Endothelial cell of umbilical vein (primary cell): Measurements from ENCODE around the gene BMPER. TPM values are rescaled to one million over a fixed set of nuclear protein-coding genes. Genes with fewer than 3 reads are reported as not detected.
A peak's percentile ranks its signal among the peaks of the same experiment; 100 is the strongest.

Experiments used
- BruUV-seq: library from RNA; stranded (reverse); fragments of 400-500 nt; replicated peaks from 2 replicates; lab custom pipeline; 2021; lab: Mats Ljungman, UMichigan
- CTCF ChIA-PET: fragments of 300-600, 350-600 bp; sonication (Branson Sonifier 250); formaldehyde crosslinking; loops from one replicate; lab custom pipeline; 2021; ENCODE audit warnings: antibody characterized with exemption, inconsistent platforms; lab: Charles Lee
- POLR2A ChIA-PET: fragments of 300-600, 350-600 bp; sonication (Branson Sonifier 250); formaldehyde crosslinking; loops from one replicate; lab custom pipeline; 2021; ENCODE audit warnings: antibody characterized with exemption, inconsistent platforms; lab: Charles Lee
- DNase-seq: peaks from one replicate; pipeline ENCODE4 v3.0.0-alpha.2; 2011; ENCODE audit warnings: low read depth, low spot score
- FAIRE-seq: peaks from 2 replicates; lab custom pipeline; 2011; peaks lifted over from hg19 to GRCh38; lab: Jason Lieb, UNC
- H2AFZ ChIP-seq: 2 replicates; pipeline ENCODE4 v1.6.0; 2012; ENCODE audit warnings: low read depth, low read length, control low read depth, inconsistent platforms
- H3K27ac ChIP-seq: 2 replicates; pipeline ENCODE4 v1.5.1; 2011; ENCODE audit warnings: low read depth, mild to moderate bottlenecking, control low read depth, low read length, moderate library complexity; ENCODE audit not compliant: insufficient read depth
- H3K27me3 ChIP-seq, 2 experiments: 2 replicates each; pipeline versions ENCODE4 v1.6.0 to v1.6.1; 2011; ENCODE audit warnings: low read length in 2 of 2, mixed read lengths in 1 of 2; ENCODE audit not compliant: control insufficient read depth in 2 of 2, insufficient read depth in 2 of 2
- H3K36me3 ChIP-seq, 2 experiments: 2 replicates in 1 of 2; 3 replicates in 1 of 2; pipeline ENCODE4 v1.5.1; 2011; ENCODE audit warnings: low read length in 2 of 2, mild to moderate bottlenecking in 1 of 2, moderate library complexity in 1 of 2; ENCODE audit not compliant: control insufficient read depth in 2 of 2, insufficient read depth in 2 of 2; ENCODE audit errors: extremely low read depth in 1 of 2
- H3K4me1 ChIP-seq: 3 replicates; pipeline ENCODE4 v1.5.1; 2011; ENCODE audit warnings: mild to moderate bottlenecking, low read length; ENCODE audit not compliant: control insufficient read depth, insufficient read depth; ENCODE audit errors: extremely low read depth
- H3K4me2 ChIP-seq: 2 replicates; pipeline ENCODE4 v1.6.1; 2011; ENCODE audit warnings: low read length, control low read depth, mixed read lengths; ENCODE audit not compliant: insufficient read depth
- H3K4me3 ChIP-seq, 3 experiments: fragments of 200-600 bp in 1 of 3; sonication (generic), shearing (Covaris generic) in 1 of 3; replicated peaks in 1 of 3; 2 replicates each; pipeline ENCODE4 v1.5.1; 2011 to 2016; ENCODE audit warnings: control low read depth in 3 of 3, low read length in 3 of 3, mild to moderate bottlenecking in 2 of 3, inconsistent platforms in 1 of 3, low read depth in 1 of 3, moderate library complexity in 1 of 3; ENCODE audit not compliant: insufficient read depth in 1 of 3
- H3K79me2 ChIP-seq: 2 replicates; pipeline ENCODE4 v1.6.0; 2012; ENCODE audit warnings: low read length, inconsistent platforms; ENCODE audit not compliant: control insufficient read depth, insufficient read depth
- H3K9ac ChIP-seq: replicated peaks from 2 replicates; pipeline ENCODE3; 2011; ENCODE audit warnings: low read length, control low read depth; ENCODE audit not compliant: insufficient read depth; ENCODE audit errors: extremely low read depth
- H3K9me1 ChIP-seq: replicated peaks from 3 replicates; pipeline ENCODE4 v1.6.0; 2011; ENCODE audit warnings: mild to moderate bottlenecking, low read length; ENCODE audit not compliant: control insufficient read depth, insufficient read depth; ENCODE audit errors: extremely low read depth
- H3K9me3 ChIP-seq: replicated peaks from 2 replicates; pipeline ENCODE4 v1.5.1; 2012; ENCODE audit warnings: low read length, inconsistent platforms; ENCODE audit not compliant: control insufficient read depth, insufficient read depth
- H4K20me1 ChIP-seq: replicated peaks from 2 replicates; pipeline ENCODE3; 2011; ENCODE audit warnings: mild to moderate bottlenecking, low read length; ENCODE audit not compliant: control insufficient read depth, insufficient read depth; ENCODE audit errors: extremely low read depth
- EZH2 ChIP-seq: IDR thresholded peaks from 2 replicates; pipeline ENCODE4 v1.6.1; 2012; ENCODE audit warnings: borderline replicate concordance, low read depth, mild to moderate bottlenecking, moderate library complexity, low read length, inconsistent platforms; ENCODE audit not compliant: severe bottlenecking
- FOS ChIP-seq: IDR thresholded peaks from 2 replicates; pipeline ENCODE4 v1.6.1; 2011; ENCODE audit warnings: mild to moderate bottlenecking, low read length, moderate library complexity, borderline replicate concordance; ENCODE audit not compliant: insufficient read depth
- GATA2 ChIP-seq: IDR thresholded peaks from 2 replicates; pipeline ENCODE4 v1.7.0; 2011; ENCODE audit warnings: low read depth, mild to moderate bottlenecking, moderate library complexity, mixed read lengths, low read length; ENCODE audit not compliant: insufficient read length, insufficient read depth
- JUN ChIP-seq: IDR thresholded peaks from 2 replicates; pipeline ENCODE4 v1.6.1; 2011; ENCODE audit warnings: borderline replicate concordance, low read depth; ENCODE audit not compliant: insufficient read length, insufficient read depth
- MYC ChIP-seq: IDR thresholded peaks from one replicate; pipeline ENCODE4 v1.6.1; 2011; ENCODE audit warnings: mild to moderate bottlenecking, low read depth, low read length
- POLR2A ChIP-seq: IDR thresholded peaks from 2 replicates; pipeline ENCODE4 v1.6.1; 2012; ENCODE audit warnings: low read depth, mild to moderate bottlenecking, control low read depth, low read length
- POLR2AphosphoS5 ChIP-seq: IDR thresholded peaks from 2 replicates; pipeline ENCODE4 v1.6.1; 2012; ENCODE audit warnings: low read depth, mild to moderate bottlenecking, control low read depth, low read length, moderate library complexity; ENCODE audit not compliant: insufficient read depth
- dilution Hi-C: fragments of 300-500 bp; cut with MboI; formaldehyde crosslinking; loops from one replicate; pipeline ENCODE4 v1.15.0; 2019; ENCODE audit warnings: low sequenced_read_pairs; ENCODE audit not compliant: extremely low pct_ligation_motif_present
- intact Hi-C: fragments of 100-400 bp; cut with micrococcal nuclease; formaldehyde crosslinking; loops from one replicate; pipeline ENCODE4 v1.10.0; 2022
- polyA plus RNA-seq, 4 experiments: library from polyadenylated mRNA; depleted of rRNA in 3 of 4; stranded (reverse) in 3 of 4; unstranded in 1 of 4; fragments of >200 nt; gene quantifications; 2 replicates each; pipeline versions ENCODE4 v1.2.1 to v1.2.3, GENCODE V29; 2011 to 2012; ENCODE audit warnings: missing spikeins in 1 of 4
- total RNA-seq: library from RNA; stranded (reverse); gene quantifications from 2 replicates; pipeline ENCODE4 v1.2.3, GENCODE V29; 2021
- TF ChIP-seq, protein P1 (sequence below), 2 donors: IDR thresholded peaks; 1 replicate in 1 of 2; 2 replicates in 1 of 2; pipeline ENCODE4 v1.5.1; 2011; ENCODE audit warnings: low read length in 2 of 2, mild to moderate bottlenecking in 2 of 2, moderate library complexity in 2 of 2, control low read depth in 1 of 2, inconsistent platforms in 1 of 2, low read depth in 1 of 2; ENCODE audit not compliant: insufficient read depth in 1 of 2; ENCODE audit errors: extremely low read depth in 1 of 2
- TF ChIP-seq, protein P2 (sequence below): IDR thresholded peaks from 2 replicates; pipeline ENCODE4 v1.6.1; 2011; ENCODE audit not compliant: insufficient read depth, insufficient read length

The BMPER gene
- total and polyA plus RNA-seq, 2 donors (not counting 3 experiments of a cell fraction or from before 2014, with no cell fraction given): 0.10 to 0.13 TPM

DNA sequence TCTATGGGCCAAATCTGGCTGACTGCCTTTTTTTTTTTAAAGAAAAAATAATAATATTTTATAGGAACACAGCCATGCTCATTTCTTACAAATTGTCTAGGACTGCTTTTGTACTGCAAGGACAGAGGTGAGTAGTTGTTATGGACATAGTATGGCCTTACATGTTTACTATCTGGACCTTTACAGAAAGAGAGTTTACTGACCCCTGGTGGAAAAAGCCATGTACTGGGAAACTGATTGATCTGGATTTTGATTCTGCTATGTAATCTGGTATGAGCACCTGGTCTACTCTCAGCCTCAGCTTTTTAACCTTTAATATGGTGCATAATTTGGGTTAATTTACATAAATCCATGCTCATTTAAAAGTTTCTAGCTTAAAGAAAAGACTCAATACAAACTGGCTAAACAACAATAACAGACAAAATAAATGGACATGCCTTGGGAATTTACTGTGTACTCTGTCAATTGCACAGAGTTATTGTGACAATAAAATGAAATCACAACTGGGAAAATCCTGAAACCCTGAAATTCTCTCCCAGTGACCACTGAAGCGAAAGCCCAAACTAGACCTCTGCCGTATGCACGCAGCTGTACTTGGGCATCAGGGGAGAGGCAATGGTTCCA is 260.7 kb downstream of the BMPER start:
- Histone ChIP-seq H3K9me1 (no peaks in the 10 kb centered on the region), H3K9me3 (no peaks in the 10 kb centered on the region), H3K4me2 (no peak overlapping the region), H4K20me1 (no peaks in the 10 kb centered on the region), H3K79me2 (no peaks in the 10 kb centered on the region), H3K36me3 (no peaks in the 10 kb centered on the region), H3K27me3 (peaks cover 0 to 2% of the 10 kb centered on the region in 2 experiments), H3K4me3 (no peak overlapping the region), H3K9ac (no peak overlapping the region), H2AFZ (no peak overlapping the region), H3K4me1 (no peaks in the 10 kb centered on the region), H3K27ac (no peak overlapping the region)
- CTCF ChIA-PET: interaction anchor here (1.1 to 1.4 kb wide), 3 partner anchors 11 to 981 kb away, joined by 3 to 4 read pairs (median 4); no protein-coding TSS in a partner anchor
- intact Hi-C loops: loop anchor here (1.0 to 5.0 kb wide), 5 partner anchors 32 to 923 kb away; no protein-coding TSS in a partner anchor
- DNase-seq (peak; percentile 37), FAIRE-seq (peak; percentile 67)
- dilution Hi-C loops: no loop called here
- POLR2A ChIA-PET: no interaction called here
- BruUV-seq: no TSS peak
- no peak for TF ChIP-seq JUN
- TF ChIP-seq, protein P1, sequence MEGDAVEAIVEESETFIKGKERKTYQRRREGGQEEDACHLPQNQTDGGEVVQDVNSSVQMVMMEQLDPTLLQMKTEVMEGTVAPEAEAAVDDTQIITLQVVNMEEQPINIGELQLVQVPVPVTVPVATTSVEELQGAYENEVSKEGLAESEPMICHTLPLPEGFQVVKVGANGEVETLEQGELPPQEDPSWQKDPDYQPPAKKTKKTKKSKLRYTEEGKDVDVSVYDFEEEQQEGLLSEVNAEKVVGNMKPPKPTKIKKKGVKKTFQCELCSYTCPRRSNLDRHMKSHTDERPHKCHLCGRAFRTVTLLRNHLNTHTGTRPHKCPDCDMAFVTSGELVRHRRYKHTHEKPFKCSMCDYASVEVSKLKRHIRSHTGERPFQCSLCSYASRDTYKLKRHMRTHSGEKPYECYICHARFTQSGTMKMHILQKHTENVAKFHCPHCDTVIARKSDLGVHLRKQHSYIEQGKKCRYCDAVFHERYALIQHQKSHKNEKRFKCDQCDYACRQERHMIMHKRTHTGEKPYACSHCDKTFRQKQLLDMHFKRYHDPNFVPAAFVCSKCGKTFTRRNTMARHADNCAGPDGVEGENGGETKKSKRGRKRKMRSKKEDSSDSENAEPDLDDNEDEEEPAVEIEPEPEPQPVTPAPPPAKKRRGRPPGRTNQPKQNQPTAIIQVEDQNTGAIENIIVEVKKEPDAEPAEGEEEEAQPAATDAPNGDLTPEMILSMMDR (IDR thresholded peaks at IDR 0.05; ENCODE audit: extremely low read depth in 1 of 2, insufficient read depth in 1 of 2, low read depth in 1 of 2, low read length in 2 of 2): peak; percentile 37 to 59

DNA sequence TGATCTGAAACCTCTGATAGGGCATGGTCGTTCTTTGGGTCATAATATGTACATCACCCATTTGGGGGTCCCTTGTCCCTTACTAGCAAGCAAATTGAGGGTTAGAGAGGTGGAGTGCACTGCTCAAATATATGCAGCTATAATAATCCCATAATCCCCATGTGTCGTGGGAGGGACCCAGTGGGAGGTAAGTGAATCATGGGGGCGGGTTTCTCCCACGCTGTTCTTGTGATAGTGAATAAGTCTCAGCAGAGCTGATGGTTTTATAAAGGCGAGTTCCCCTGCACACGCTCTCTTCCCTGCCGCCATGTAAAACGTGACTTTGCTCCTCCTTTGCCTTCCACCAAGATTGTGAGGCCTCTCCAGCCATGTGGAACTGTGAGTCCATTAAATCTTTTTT is 262.7 kb downstream of the BMPER start:
- no peaks in the 10 kb centered on the region for H3K79me2 ChIP-seq
- H3K9me1 ChIP-seq: no peaks in the 10 kb centered on the region
- H4K20me1 ChIP-seq: no peaks in the 10 kb centered on the region
- BruUV-seq: no TSS peak
- CTCF ChIA-PET: no interaction called here
- intact Hi-C loops (loop anchor here (5.0 kb wide), 1 partner anchor 76 kb away; no protein-coding TSS in a partner anchor), dilution Hi-C loops (no loop called here)
- TF ChIP-seq POLR2AphosphoS5 (no peak), MYC (no peak), POLR2A (no peak), EZH2 (no peak), GATA2 (no peak), FOS (no peak), JUN (no peak)
- TF ChIP-seq, protein P1 (IDR thresholded peaks at IDR 0.05; ENCODE audit: extremely low read depth in 1 of 2, insufficient read depth in 1 of 2, low read depth in 1 of 2, low read length in 2 of 2): no peak
- TF ChIP-seq, protein P2, sequence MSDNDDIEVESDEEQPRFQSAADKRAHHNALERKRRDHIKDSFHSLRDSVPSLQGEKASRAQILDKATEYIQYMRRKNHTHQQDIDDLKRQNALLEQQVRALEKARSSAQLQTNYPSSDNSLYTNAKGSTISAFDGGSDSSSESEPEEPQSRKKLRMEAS: no peak
- no peak overlapping the region for H2AFZ ChIP-seq
- no peak overlapping the region for H3K4me2 ChIP-seq
- no peak overlapping the region for H3K9ac ChIP-seq
- DNase-seq: no peak
- H3K9me3 ChIP-seq: no peaks in the 10 kb centered on the region
- H3K27ac ChIP-seq: no peak overlapping the region
- H3K36me3 ChIP-seq: no peaks in the 10 kb centered on the region
- H3K4me1 ChIP-seq: no peaks in the 10 kb centered on the region
- no peak overlapping the region for H3K4me3 ChIP-seq
- POLR2A ChIA-PET: no interaction called here
- no peak for FAIRE-seq
- peaks cover 0 to 2% of the 10 kb centered on the region in 2 experiments for H3K27me3 ChIP-seq
